OCI-LY1 (cell line): Measurements from ENCODE around the gene SLC39A2.

Experiments
- CTCF ChIP-seq: fragments of 200-600 bp; sonication (generic), shearing (Covaris generic); IDR thresholded peaks from 2 replicates; pipeline ENCODE4 v1.5.1; 2017; ENCODE audit warnings: mild to moderate bottlenecking, antibody characterized with exemption, low read length, moderate library complexity, mixed read lengths
- EZH2 ChIP-seq: fragments of 200-600 bp; sonication (generic), shearing (Covaris generic); IDR thresholded peaks from 2 replicates; pipeline ENCODE4 v1.8.0; 2017; ENCODE audit warnings: borderline replicate concordance, mixed run types, mild to moderate bottlenecking, antibody characterized with exemption, low read length, moderate library complexity, mixed read lengths

- TF ChIP-seq CTCF (no peak), EZH2 (no peak)
Observed at GRCh38 chr14:21030531-21030930, 31.4 kb downstream of the SLC39A2 start.
